ENCODE data around the gene GLCE.

Gene GLCE

DNA sequence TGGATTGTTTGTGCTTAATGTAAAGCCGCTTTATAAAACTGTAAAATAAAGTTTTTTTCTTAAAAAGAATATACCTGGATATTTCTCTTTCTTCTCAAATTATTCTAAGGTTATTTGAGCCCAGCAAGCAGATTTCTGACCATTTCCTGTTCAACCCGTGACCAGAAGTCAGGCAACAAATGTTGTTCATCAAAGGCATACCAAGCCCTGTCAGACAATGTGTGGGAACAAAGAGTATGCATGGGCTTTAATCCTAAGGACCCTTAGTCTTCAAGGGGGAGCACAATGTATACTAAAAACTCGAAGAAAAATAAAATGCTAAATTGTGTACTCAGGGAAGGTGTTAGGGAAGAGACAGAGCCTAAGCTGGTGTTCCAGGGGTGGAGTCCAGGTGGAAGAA is 111.7 kb downstream of the GLCE start:
- Mint-ChIP-seq H3K9me3 (no peaks in the 10 kb centered on the region), H3K4me3 (no peak overlapping the region), H3K27me3 (no peaks in the 10 kb centered on the region), H3K4me1 (no peaks in the 10 kb centered on the region), H3K36me3 (no peaks in the 10 kb centered on the region), H3K27ac (no peak overlapping the region)
- no peak for DNase-seq
- CTCF ChIA-PET = no interaction called here

DNA sequence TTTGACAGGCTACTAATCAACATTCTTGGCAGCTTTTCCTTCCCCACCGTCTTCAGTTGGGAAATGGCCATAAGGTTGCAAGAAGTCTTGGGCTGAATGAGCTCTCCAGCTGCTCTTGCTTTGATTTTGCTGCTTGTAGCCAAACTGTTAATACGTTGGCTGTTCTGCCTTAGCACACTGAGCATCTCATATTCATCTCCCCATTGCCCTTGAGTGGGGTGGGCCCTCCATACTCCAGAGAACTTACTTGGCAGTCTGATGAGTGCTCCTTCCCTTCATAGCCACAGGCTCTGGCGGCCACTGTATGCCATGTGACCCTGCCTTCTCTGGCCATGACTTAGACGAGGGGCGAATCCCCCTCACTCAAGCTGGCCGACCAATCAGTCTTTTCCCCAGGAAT is 112.5 kb downstream of the GLCE start:
- no peaks in the 10 kb centered on the region for H3K9me3 Mint-ChIP-seq
- H3K4me1 Mint-ChIP-seq = no peaks in the 10 kb centered on the region
- CTCF ChIA-PET = no interaction called here
- no peaks in the 10 kb centered on the region for H3K36me3 Mint-ChIP-seq
- DNase-seq = no peak
- H3K27me3 Mint-ChIP-seq = no peaks in the 10 kb centered on the region
- H3K4me3 Mint-ChIP-seq = no peak overlapping the region
- H3K27ac Mint-ChIP-seq = no peak overlapping the region

DNA sequence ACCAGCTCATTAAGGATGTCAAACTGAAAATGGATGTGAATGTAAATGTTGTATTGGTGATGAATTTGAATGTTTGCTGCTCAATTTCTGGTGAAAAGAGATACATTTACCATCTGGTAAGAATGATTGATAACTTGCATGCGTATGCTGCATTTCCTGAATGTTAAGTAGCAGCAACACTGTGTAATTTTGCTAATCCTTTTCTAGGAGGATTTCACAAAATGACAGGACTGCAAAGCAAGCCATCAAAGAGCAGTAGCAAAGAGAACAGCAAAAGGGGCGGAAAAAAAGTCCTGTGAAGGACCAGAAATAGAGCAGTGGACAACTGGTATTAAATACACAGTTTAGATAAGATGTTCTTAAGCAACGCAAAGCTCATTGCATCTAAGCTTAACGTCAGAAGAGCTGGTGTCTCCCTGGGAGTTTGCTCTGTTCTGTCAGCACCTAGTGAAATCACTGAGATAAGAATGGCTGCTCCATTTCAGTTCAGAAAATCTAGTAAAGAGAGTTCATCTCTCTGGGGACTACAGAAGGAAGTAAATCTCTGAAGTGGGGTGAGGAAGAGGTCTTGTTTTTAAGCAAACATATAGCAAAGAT is 114.7 kb downstream of the GLCE start:
- Mint-ChIP-seq H3K4me3 (no peak overlapping the region), H3K27ac (no peak overlapping the region), H3K36me3 (no peaks in the 10 kb centered on the region), H3K4me1 (no peaks in the 10 kb centered on the region), H3K9me3 (no peaks in the 10 kb centered on the region), H3K27me3 (no peaks in the 10 kb centered on the region)
- CTCF ChIA-PET = no interaction called here
- no peak for DNase-seq

DNA sequence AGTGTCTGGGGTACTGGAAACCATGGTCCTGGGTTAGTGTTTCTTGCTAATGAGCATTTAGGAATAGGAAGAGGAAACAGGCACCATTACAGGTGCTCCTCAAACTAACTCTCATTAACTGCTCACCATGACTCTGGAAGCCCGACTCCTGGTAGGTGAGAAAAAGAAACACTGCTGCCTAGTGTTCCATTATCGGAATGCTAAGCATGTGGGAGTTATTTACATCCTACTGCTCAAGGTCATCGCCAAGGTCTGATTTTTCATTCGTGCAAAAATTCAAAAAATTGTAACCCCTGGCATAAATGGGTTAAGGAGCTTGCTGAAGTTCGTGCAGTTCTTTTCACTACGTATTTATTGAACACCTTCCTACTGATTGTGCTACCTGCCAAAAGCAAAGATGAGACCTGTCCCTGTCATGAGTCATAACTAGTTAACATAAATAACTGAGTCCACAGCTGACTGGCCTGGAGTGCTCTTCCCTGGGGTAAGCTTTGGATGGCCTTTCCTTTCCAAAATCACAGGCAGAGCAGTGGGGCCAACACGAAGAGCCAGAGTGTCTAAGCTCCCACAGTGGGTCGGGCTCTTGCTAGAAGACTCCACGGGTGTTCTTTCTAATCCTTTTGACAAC is 115.6 kb downstream of the GLCE start:
- Mint-ChIP-seq H3K27ac (no peak overlapping the region), H3K36me3 (no peaks in the 10 kb centered on the region), H3K27me3 (no peaks in the 10 kb centered on the region), H3K4me3 (no peak overlapping the region), H3K9me3 (no peaks in the 10 kb centered on the region), H3K4me1 (no peaks in the 10 kb centered on the region)
- CTCF ChIA-PET = interaction anchor here (0.8 kb wide), 1 partner anchor 202 kb away, joined by 3 read pairs; no protein-coding TSS in a partner anchor
- no peak for DNase-seq

DNA sequence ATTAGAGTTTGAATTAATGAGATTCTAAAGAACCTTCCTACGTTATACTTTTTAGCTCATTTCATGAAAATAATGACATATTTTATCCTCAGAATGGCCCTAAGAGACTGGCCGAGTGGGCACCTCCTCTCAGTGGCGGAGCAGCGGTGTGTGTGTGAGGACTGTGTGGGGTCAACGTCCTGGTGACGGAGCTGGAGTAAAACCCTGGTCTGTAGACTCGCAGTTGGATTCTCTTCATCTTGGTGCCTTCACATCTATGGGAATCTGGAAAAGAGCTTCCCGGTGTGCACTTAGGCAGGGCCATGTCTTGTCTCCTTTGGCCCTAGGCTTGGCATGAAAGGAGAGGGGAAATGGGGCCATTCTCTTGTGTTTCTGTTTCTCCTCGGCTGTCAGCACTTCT is 116.9 kb downstream of the GLCE start:
- DNase-seq = no peak
- Mint-ChIP-seq H3K27me3 (no peaks in the 10 kb centered on the region), H3K4me1 (no peaks in the 10 kb centered on the region), H3K27ac (no peak overlapping the region), H3K4me3 (no peak overlapping the region), H3K36me3 (no peaks in the 10 kb centered on the region), H3K9me3 (no peaks in the 10 kb centered on the region)
- CTCF ChIA-PET = no interaction called here

DNA sequence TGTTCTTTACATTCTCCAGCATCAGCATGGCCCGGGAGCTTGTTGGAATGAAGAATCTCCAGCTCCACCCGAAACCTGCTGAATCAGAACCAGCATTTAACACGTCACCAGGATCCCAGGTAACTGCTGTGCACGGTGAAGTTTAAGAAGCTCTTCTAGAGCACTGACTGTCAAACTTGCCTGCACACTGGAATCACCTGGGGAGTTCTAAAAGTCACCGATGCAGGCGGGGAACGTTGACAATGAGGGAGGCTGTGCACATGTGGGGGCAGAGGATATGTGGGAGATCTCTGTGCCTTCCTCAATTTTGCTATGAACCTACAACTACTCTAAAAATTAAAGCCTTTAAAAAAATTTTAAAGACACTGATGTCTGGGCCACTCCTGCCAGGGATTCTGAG is 119.2 kb downstream of the GLCE start:
- Mint-ChIP-seq H3K4me3 (no peak overlapping the region), H3K27me3 (peaks cover 4% of the 10 kb centered on the region), H3K9me3 (no peaks in the 10 kb centered on the region), H3K27ac (no peak overlapping the region), H3K4me1 (no peaks in the 10 kb centered on the region), H3K36me3 (no peaks in the 10 kb centered on the region)
- no peak for DNase-seq
- CTCF ChIA-PET = no interaction called here

DNA sequence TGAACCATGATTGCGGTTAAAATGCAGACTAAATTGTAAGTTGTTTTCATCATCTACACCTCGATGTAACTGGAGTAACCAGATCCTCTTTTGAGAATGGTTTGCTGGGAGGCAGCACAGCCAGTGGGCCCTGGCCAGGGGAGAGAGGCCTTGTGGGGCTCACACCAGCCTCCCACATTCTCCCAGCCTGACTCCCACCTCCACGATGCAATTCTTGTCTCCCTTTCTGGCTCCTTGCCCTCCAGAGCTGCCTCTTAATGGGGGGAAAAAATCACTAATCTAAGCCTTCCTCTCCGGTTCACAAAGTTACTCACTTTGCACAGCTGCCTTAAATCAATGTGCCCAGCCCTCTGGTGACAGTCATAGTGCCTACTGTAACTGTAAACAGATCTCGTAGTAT is 120.3 kb downstream of the GLCE start:
- Mint-ChIP-seq H3K4me1 (no peaks in the 10 kb centered on the region), H3K9me3 (no peaks in the 10 kb centered on the region)
- CTCF ChIA-PET = no interaction called here

DNA sequence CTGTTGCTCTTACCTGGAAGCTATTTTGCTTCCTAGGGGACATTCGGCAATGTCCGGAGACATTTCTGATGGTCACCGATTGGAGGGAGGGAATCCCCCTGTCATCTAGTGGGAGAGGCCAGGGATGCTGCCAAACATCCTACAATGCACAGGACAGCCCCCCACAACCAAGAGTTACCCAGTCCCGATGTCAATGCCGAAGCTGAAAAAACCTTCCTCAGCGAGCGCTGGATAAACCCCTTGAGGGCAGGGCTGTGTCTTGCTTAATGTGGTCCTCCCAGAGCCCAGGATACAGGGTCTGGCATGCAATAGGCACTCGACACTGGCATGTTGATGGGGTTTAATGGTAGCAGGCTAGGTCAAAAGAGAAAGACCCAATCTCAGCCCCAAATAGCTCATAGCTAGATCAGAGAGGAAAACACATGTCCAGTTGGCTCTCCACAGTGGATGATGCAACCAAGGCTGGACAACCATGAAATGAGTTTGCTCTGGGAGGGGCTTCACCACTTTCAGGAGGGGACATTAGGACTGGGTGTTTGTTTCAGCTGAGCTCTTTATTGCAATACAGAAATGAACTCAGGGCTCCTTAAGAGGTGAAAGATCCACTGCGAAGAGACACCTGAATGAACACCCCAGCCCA is 121.8 kb downstream of the GLCE start:
- no peak overlapping the region for H3K4me3 Mint-ChIP-seq
- H3K36me3 Mint-ChIP-seq = no peaks in the 10 kb centered on the region
- no peak for DNase-seq
- no peaks in the 10 kb centered on the region for H3K9me3 Mint-ChIP-seq
- H3K4me1 Mint-ChIP-seq = no peaks in the 10 kb centered on the region
- no peak overlapping the region for H3K27ac Mint-ChIP-seq
- CTCF ChIA-PET = no interaction called here
- H3K27me3 Mint-ChIP-seq = peaks cover 8% of the 10 kb centered on the region

More for the DNA sequence above, 120.3 kb downstream of the GLCE start:
- no peak for DNase-seq
- H3K4me3 Mint-ChIP-seq = no peak overlapping the region
- no peak overlapping the region for H3K27ac Mint-ChIP-seq
- H3K36me3 Mint-ChIP-seq = no peaks in the 10 kb centered on the region
- peaks cover 5% of the 10 kb centered on the region for H3K27me3 Mint-ChIP-seq

DNA sequence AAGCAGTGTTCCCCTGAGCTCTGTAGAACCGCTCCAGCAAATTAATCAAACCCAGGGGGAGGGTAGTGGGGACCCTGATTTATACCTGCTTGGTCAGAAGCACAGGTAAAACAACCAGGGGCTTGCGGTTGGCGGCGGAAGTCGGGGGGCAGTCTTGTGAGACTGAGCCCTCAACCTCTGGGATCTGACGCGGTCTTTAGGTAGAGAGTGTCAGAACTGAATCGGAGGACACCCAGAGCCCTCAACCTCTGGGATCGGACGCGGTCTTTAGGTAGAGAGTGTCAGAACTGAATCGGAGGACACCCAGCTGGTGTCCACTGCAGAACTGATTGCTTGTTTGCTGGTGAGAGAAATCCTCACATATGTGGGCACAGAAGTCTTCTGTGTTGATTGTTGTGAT is 125.4 kb downstream of the GLCE start:
- Mint-ChIP-seq H3K9me3 (no peaks in the 10 kb centered on the region), H3K4me1 (no peaks in the 10 kb centered on the region), H3K4me3 (no peak overlapping the region), H3K27ac (no peak overlapping the region), H3K27me3 (peaks cover 13% of the 10 kb centered on the region), H3K36me3 (no peaks in the 10 kb centered on the region)
- no peak for DNase-seq
- CTCF ChIA-PET = no interaction called here

DNA sequence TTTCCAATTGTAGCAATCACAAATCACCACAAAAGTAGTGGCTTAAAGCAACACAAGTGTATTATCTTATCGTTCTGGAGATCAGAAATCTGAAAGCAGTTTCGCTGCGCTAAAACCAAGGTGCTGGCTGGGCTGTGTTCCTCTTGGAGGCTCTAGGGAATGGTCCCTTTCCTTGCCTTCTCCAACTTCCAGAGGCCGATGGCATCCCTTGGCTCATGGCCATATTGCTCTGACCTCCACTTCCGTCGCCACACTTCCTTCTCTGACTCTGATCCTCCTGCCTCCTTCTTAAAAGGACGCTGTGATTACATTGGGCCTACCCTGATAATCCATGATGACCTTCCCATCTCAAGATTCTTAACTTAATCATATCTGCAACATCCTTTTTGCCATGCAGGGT is 127.6 kb downstream of the GLCE start:
- Mint-ChIP-seq H3K27ac (no peak overlapping the region), H3K9me3 (no peaks in the 10 kb centered on the region), H3K4me1 (no peaks in the 10 kb centered on the region), H3K36me3 (no peaks in the 10 kb centered on the region), H3K4me3 (no peak overlapping the region), H3K27me3 (peaks cover 11% of the 10 kb centered on the region)
- CTCF ChIA-PET = no interaction called here
- DNase-seq = no peak

DNA sequence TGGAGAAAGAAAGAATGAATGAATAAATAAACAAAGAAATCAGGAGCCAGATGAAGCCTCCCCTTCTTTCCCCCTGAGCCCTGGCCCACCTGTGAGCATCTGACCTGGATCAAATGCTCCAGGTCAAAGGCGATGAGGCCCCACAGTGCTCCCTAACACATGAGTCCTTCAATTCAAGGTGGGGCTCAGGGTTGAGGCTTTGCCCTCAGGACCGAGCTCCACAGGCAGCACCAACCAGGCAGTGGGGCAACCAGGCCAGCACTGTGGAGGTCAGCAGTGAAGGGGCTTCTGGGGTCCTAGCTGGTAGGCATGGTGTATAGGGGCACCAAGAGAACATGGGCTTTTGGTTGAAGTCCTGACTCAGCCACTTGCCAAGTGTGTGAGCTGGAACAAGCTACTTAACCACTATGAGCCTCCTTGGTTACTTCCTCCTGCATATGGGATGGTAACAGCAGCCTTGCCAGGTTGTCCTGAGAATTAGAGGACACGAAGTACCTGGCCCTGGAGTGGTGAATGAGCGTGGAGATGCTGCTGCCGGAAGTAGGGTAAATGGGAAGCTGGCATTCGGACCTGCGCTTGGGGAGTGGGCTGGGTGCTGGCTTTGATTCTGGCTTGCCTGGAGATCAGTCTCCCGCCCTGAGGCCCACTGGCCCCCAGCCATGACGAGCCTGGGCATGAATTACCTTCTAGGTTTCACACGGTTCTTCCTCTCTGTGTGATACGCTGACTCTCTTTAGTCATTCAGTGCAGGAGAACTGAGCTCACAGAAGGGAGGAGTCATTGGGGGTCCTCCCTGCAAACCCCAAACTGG is 128.3 kb downstream of the GLCE start:
- no peak for DNase-seq
- CTCF ChIA-PET = interaction anchor here (2.4 kb wide), 1 partner anchor 15 kb away, joined by 8 read pairs; no protein-coding TSS in a partner anchor
- H3K9me3 Mint-ChIP-seq = no peaks in the 10 kb centered on the region
- H3K27me3 Mint-ChIP-seq = peaks cover 10% of the 10 kb centered on the region
- H3K27ac Mint-ChIP-seq = no peak overlapping the region
- H3K4me1 Mint-ChIP-seq = no peaks in the 10 kb centered on the region
- no peaks in the 10 kb centered on the region for H3K36me3 Mint-ChIP-seq
- no peak overlapping the region for H3K4me3 Mint-ChIP-seq

DNA sequence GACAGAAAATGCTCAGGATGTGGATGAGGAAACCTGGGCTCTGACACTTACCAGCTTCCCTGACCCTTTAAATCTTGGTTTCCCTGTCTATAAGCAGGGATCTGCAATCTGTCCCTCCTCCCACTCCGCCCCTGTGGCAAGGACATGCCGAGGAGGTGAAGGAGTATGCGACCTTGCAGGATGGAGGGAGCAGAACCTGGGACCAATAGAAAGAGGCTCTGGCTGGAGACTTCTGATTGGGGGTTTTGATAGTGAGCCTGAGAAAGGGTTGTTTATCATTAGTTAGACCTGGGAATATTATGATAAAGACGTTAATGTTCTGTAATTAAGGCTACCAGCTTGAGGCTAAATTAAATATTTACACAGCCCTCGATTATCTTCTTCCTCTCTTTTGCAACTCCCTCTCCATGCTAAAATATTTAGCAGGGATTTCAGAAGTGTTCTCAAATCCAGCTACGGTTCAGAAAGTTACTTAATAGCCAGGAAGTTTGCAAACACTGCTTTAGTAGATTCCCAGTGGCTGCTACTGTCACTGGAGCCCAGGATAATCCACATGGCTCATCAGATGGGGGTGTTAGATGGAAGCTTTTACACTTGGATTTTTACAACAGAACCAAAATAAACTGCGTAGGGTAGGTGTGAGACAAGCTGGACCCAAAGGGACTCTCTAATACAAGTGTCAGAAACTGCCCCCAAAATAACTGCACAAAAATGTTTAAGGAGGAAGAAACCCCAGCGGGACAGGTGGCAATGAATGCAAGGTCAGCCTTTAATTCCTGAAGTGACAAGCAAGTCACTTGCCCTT is 129.1 kb downstream of the GLCE start:
- no peaks in the 10 kb centered on the region for H3K36me3 Mint-ChIP-seq
- no peak for DNase-seq
- H3K9me3 Mint-ChIP-seq = no peaks in the 10 kb centered on the region
- H3K4me1 Mint-ChIP-seq = no peaks in the 10 kb centered on the region
- H3K27me3 Mint-ChIP-seq = peaks cover 18% of the 10 kb centered on the region
- no peak overlapping the region for H3K27ac Mint-ChIP-seq
- CTCF ChIA-PET = interaction anchor here (2.4 kb wide), 1 partner anchor 14 kb away, joined by 8 read pairs; no protein-coding TSS in a partner anchor
- no peak overlapping the region for H3K4me3 Mint-ChIP-seq

DNA sequence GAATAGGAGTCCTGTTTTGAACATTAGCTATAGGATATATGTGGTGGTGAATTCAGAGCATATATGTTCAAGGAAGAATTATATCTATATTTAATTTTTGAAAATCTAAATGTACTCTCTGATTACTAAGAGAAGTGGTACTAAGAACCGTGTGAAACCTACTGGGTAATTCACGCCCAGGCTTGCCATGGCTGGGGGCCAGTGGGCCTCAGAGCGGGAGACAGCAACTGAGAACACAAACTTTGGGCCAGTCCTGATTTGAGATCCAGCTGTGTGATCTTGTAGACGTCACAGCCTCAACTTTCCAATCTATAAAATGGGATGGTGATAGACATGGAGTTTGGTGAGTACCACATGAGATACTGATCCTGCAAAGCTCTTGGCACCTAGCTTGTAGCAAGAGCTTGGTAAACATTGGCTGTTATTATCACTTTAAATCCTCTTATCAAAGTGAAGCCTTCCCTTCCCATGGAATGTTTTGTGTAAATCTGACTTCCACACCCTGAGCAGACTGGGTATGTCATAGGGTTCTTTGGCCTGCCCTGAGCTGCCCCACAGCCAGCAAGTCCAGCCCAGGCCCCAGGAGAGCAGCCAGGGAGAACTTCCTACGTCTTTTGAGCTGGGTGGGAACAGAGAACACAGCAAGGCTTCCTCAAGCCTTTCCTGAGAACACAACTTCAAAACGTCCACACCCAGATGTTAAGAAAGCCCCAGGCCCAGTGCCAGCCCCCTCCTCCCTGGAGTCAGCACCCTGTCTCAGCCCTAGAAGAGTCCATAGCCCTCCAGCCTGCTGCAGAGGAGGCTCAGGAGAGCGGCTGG is 130.1 kb downstream of the GLCE start:
- H3K4me1 Mint-ChIP-seq = no peaks in the 10 kb centered on the region
- H3K27ac Mint-ChIP-seq = no peak overlapping the region
- no peak overlapping the region for H3K4me3 Mint-ChIP-seq
- no peaks in the 10 kb centered on the region for H3K36me3 Mint-ChIP-seq
- no peak for DNase-seq
- peaks cover 24% of the 10 kb centered on the region for H3K27me3 Mint-ChIP-seq
- CTCF ChIA-PET = interaction anchor here (2.4 kb wide), 1 partner anchor 13 kb away, joined by 8 read pairs; no protein-coding TSS in a partner anchor
- H3K9me3 Mint-ChIP-seq = no peaks in the 10 kb centered on the region
